SJCRH30 (cell line): ENCODE data around the gene SLC39A11. TPM values are rescaled to one million over a fixed set of nuclear protein-coding genes. Genes with fewer than 3 reads are reported as not detected.
"Not testable (repeated sequence)": the region's sequence is repeated elsewhere in the genome, so short reads cannot be mapped to it uniquely, and the experiment has no call there.

Experiments used
- DNase-seq, 2 experiments: peaks; one replicate each; pipeline ENCODE4 v3.0.0-alpha.2; 2015 to 2020
- H3K27ac ChIP-seq: fragments of 250-450 bp; sonication (Bioruptor Pico); 2 replicates; pipeline ENCODE4 v1.5.1; 2020; ENCODE audit warnings: mild to moderate bottlenecking, moderate library complexity
- H3K27me3 ChIP-seq: fragments of 250-450 bp; sonication (Bioruptor Pico); 2 replicates; pipeline ENCODE4 v1.5.1; 2020; ENCODE audit warnings: mild to moderate bottlenecking, moderate library complexity
- H3K36me3 ChIP-seq: fragments of 250-450 bp; sonication (Bioruptor Pico); 2 replicates; pipeline ENCODE4 v1.5.1; 2020; ENCODE audit warnings: mild to moderate bottlenecking, moderate library complexity
- H3K4me1 ChIP-seq: fragments of 250-450 bp; sonication (Bioruptor Pico); 2 replicates; pipeline ENCODE4 v1.5.1; 2020; ENCODE audit warnings: mild to moderate bottlenecking, moderate library complexity
- H3K4me3 ChIP-seq: fragments of 250-450 bp; sonication (Bioruptor Pico); 2 replicates; pipeline ENCODE4 v1.5.1; 2020; ENCODE audit warnings: mild to moderate bottlenecking, moderate library complexity
- H3K9me3 ChIP-seq: fragments of 250-450 bp; sonication (Bioruptor Pico); replicated peaks from 2 replicates; pipeline ENCODE4 v1.5.1; 2020; ENCODE audit warnings: mild to moderate bottlenecking, moderate library complexity
- total RNA-seq: library from RNA; depleted of rRNA; stranded (reverse); fragments of >200 nt; shearing (Covaris generic); gene quantifications from 2 replicates; pipeline ENCODE4 v1.2.3, GENCODE V29; 2014

The SLC39A11 gene
- total RNA-seq, 1 experiment from 2014 or later, result 9.3 TPM

GRCh38 chr17:72945473-72945872 lies 147.0 kb downstream of the SLC39A11 start:
- Histone ChIP-seq H3K9me3 (0 out of 2 replicates have a peak, but pooled peaks cover 3% of the 10 kb centered on the region), H3K4me3 (no peak overlapping the region), H3K27me3 (0 out of 2 replicates have a peak, but pooled peaks cover 4% of the 10 kb centered on the region), H3K4me1 (no peaks in the 10 kb centered on the region), H3K27ac (no peak overlapping the region), H3K36me3 (no peaks in the 10 kb centered on the region)
- no peak for DNase-seq

- Histone ChIP-seq H3K27ac (no peak overlapping the region), H3K27me3 (no peaks in the 10 kb centered on the region), H3K4me1 (no peaks in the 10 kb centered on the region), H3K4me3 (no peak overlapping the region), H3K9me3 (0 out of 2 replicates have a peak, but pooled peaks cover 3% of the 10 kb centered on the region), H3K36me3 (no peaks in the 10 kb centered on the region)
- DNase-seq, result peak; percentile 16 to 24
Observed at GRCh38 chr17:72943826-72944689, 148.4 kb downstream of the SLC39A11 start.

- Histone ChIP-seq H3K36me3 (no peaks in the 10 kb centered on the region), H3K27ac (no peak overlapping the region), H3K4me1 (no peaks in the 10 kb centered on the region), H3K9me3 (no peaks in the 10 kb centered on the region), H3K27me3 (0 out of 2 replicates have a peak, but pooled peaks cover 3% of the 10 kb centered on the region), H3K4me3 (no peak overlapping the region)
- no peak for DNase-seq
Observed at GRCh38 chr17:72942579-72942978, 149.9 kb downstream of the SLC39A11 start.

- no peaks in the 10 kb centered on the region for H3K9me3 ChIP-seq
- H3K27ac ChIP-seq, result no peak overlapping the region
- H3K27me3 ChIP-seq, result 0 out of 2 replicates have a peak, but pooled peaks cover 3% of the 10 kb centered on the region
- no peaks in the 10 kb centered on the region for H3K4me1 ChIP-seq
- H3K36me3 ChIP-seq, result no peaks in the 10 kb centered on the region
- no peak overlapping the region for H3K4me3 ChIP-seq
- no peak for DNase-seq
Observed at GRCh38 chr17:72940496-72940895, 152.0 kb downstream of the SLC39A11 start.

- H3K27me3 ChIP-seq, result 0 out of 2 replicates have a peak, but pooled peaks cover 3% of the 10 kb centered on the region
- DNase-seq, result no peak
Observed at GRCh38 chr17:72938482-72938881, 154.0 kb downstream of the SLC39A11 start.

GRCh38 chr17:72937707-72938106 lies 154.8 kb downstream of the SLC39A11 start:
- H3K4me3 ChIP-seq, result no peak overlapping the region
- H3K27me3 ChIP-seq, result 0 out of 2 replicates have a peak, but pooled peaks cover 3% of the 10 kb centered on the region
- H3K9me3 ChIP-seq, result no peaks in the 10 kb centered on the region
- H3K27ac ChIP-seq, result no peak overlapping the region
- no peaks in the 10 kb centered on the region for H3K4me1 ChIP-seq
- no peak for DNase-seq
- H3K36me3 ChIP-seq, result no peaks in the 10 kb centered on the region

More at GRCh38 chr17:72938482-72938881, 154.0 kb downstream of the SLC39A11 start:
- Histone ChIP-seq H3K4me3 (no peak overlapping the region), H3K9me3 (no peaks in the 10 kb centered on the region), H3K27ac (no peak overlapping the region), H3K36me3 (no peaks in the 10 kb centered on the region), H3K4me1 (no peaks in the 10 kb centered on the region)

GRCh38 chr17:72937254-72937653 lies 155.2 kb downstream of the SLC39A11 start:
- not testable (repeated sequence) for H3K27ac ChIP-seq, H3K4me3 ChIP-seq

GRCh38 chr17:72935984-72936383 lies 156.5 kb downstream of the SLC39A11 start:
- DNase-seq, result no peak
- Histone ChIP-seq H3K27me3 (0 out of 2 replicates have a peak, but pooled peaks cover 3% of the 10 kb centered on the region), H3K36me3 (no peaks in the 10 kb centered on the region), H3K4me3 (no peak overlapping the region), H3K4me1 (no peaks in the 10 kb centered on the region), H3K27ac (no peak overlapping the region), H3K9me3 (no peaks in the 10 kb centered on the region)

More at GRCh38 chr17:72937254-72937653, 155.2 kb downstream of the SLC39A11 start:
- not testable (repeated sequence) for H3K27me3 ChIP-seq, H3K9me3 ChIP-seq, H3K4me1 ChIP-seq, DNase-seq, H3K36me3 ChIP-seq

GRCh38 chr17:72934927-72935326 lies 157.6 kb downstream of the SLC39A11 start:
- H3K9me3 ChIP-seq, result no peaks in the 10 kb centered on the region
- H3K27me3 ChIP-seq, result 0 out of 2 replicates have a peak, but pooled peaks cover 3% of the 10 kb centered on the region
- H3K27ac ChIP-seq, result no peak overlapping the region
- H3K36me3 ChIP-seq, result no peaks in the 10 kb centered on the region
- DNase-seq, result no peak
- H3K4me1 ChIP-seq, result no peaks in the 10 kb centered on the region
- no peak overlapping the region for H3K4me3 ChIP-seq

- Histone ChIP-seq H3K36me3 (no peaks in the 10 kb centered on the region), H3K27ac (no peak overlapping the region), H3K4me3 (no peak overlapping the region), H3K4me1 (no peaks in the 10 kb centered on the region), H3K27me3 (no peaks in the 10 kb centered on the region), H3K9me3 (no peaks in the 10 kb centered on the region)
- no peak for DNase-seq
Observed at GRCh38 chr17:72931635-72932034, 160.9 kb downstream of the SLC39A11 start.

- no peaks in the 10 kb centered on the region for H3K27me3 ChIP-seq
- no peak overlapping the region for H3K27ac ChIP-seq
Observed at GRCh38 chr17:72931163-72931562, 161.3 kb downstream of the SLC39A11 start.

GRCh38 chr17:72930031-72930430 lies 162.5 kb downstream of the SLC39A11 start:
- H3K4me1 ChIP-seq, result no peaks in the 10 kb centered on the region
- H3K4me3 ChIP-seq, result no peak overlapping the region
- H3K27ac ChIP-seq, result no peak overlapping the region

More at GRCh38 chr17:72931163-72931562, 161.3 kb downstream of the SLC39A11 start:
- no peaks in the 10 kb centered on the region for H3K9me3 ChIP-seq
- no peak overlapping the region for H3K4me3 ChIP-seq
- no peaks in the 10 kb centered on the region for H3K36me3 ChIP-seq
- no peak for DNase-seq
- H3K4me1 ChIP-seq, result no peaks in the 10 kb centered on the region

GRCh38 chr17:72928454-72929136 lies 163.9 kb downstream of the SLC39A11 start:
- Histone ChIP-seq H3K9me3 (no peaks in the 10 kb centered on the region), H3K4me3 (no peak overlapping the region), H3K36me3 (no peaks in the 10 kb centered on the region)

More at GRCh38 chr17:72930031-72930430, 162.5 kb downstream of the SLC39A11 start:
- Histone ChIP-seq H3K9me3 (no peaks in the 10 kb centered on the region), H3K36me3 (no peaks in the 10 kb centered on the region), H3K27me3 (no peaks in the 10 kb centered on the region)
- no peak for DNase-seq

GRCh38 chr17:72927760-72928159 lies 164.7 kb downstream of the SLC39A11 start:
- no peaks in the 10 kb centered on the region for H3K36me3 ChIP-seq
- no peaks in the 10 kb centered on the region for H3K9me3 ChIP-seq
- no peak overlapping the region for H3K27ac ChIP-seq
- no peak overlapping the region for H3K4me3 ChIP-seq
- H3K4me1 ChIP-seq, result no peaks in the 10 kb centered on the region
- no peak for DNase-seq
- H3K27me3 ChIP-seq, result no peaks in the 10 kb centered on the region

More at GRCh38 chr17:72928454-72929136, 163.9 kb downstream of the SLC39A11 start:
- Histone ChIP-seq H3K27me3 (no peaks in the 10 kb centered on the region), H3K4me1 (no peaks in the 10 kb centered on the region), H3K27ac (no peak overlapping the region)
- DNase-seq, result no peak

- Histone ChIP-seq H3K4me1 (no peaks in the 10 kb centered on the region), H3K36me3 (no peaks in the 10 kb centered on the region), H3K27me3 (no peaks in the 10 kb centered on the region), H3K4me3 (no peak overlapping the region), H3K27ac (no peak overlapping the region), H3K9me3 (no peaks in the 10 kb centered on the region)
- no peak for DNase-seq
Observed at GRCh38 chr17:72927146-72927545, 165.3 kb downstream of the SLC39A11 start.
